HepG2 (cell line): ENCODE results near the gene IFRD1. TPM values are rescaled to one million over a fixed set of nuclear protein-coding genes. Genes with fewer than 3 reads are reported as not detected.

Experiments
- CBX1 ChIP-seq: IDR thresholded peaks from one replicate; pipeline ENCODE4 v1.6.1; 2016; ENCODE audit warnings: antibody characterized with exemption, low read depth
- ESRRA ChIP-seq: sonication (generic); formaldehyde crosslinking; IDR thresholded peaks from 2 replicates; pipeline ENCODE4 v1.5.1; 2020; ENCODE audit warnings: mild to moderate bottlenecking, low read depth, missing genetic modification reagents
- FOXA3 ChIP-seq: IDR thresholded peaks from 2 replicates; pipeline ENCODE4 v1.6.1; 2016; ENCODE audit warnings: missing genetic modification reagents, missing compliant biosample characterization
- GLI4 ChIP-seq: sonication (generic); formaldehyde crosslinking; IDR thresholded peaks from 2 replicates; pipeline ENCODE4 v1.5.1; 2020; ENCODE audit warnings: missing genetic modification reagents, mild to moderate bottlenecking, moderate library complexity, borderline replicate concordance
- HNRNPK ChIP-seq: fragments of 200-400 bp; formaldehyde crosslinking; IDR thresholded peaks from 2 replicates; pipeline ENCODE4 v1.6.1; 2018; ENCODE audit warnings: low read length, low read depth, moderate library complexity, mild to moderate bottlenecking; ENCODE audit not compliant: poor library complexity, severe bottlenecking
- HOXA3 ChIP-seq: sonication (generic); formaldehyde crosslinking; IDR thresholded peaks from 2 replicates; pipeline ENCODE4 v1.5.0; 2020; ENCODE audit warnings: missing genetic modification reagents
- JUNB ChIP-seq: sonication (generic); formaldehyde crosslinking; IDR thresholded peaks from 2 replicates; pipeline ENCODE4 v1.8.0; 2022; ENCODE audit warnings: missing genetic modification reagents, mild to moderate bottlenecking, borderline replicate concordance
- MBD4 ChIP-seq: IDR thresholded peaks from 2 replicates; pipeline ENCODE4 v1.6.1; 2012; ENCODE audit warnings: low read length, inconsistent platforms, borderline replicate concordance
- MBNL3 ChIP-seq: fragments of 250-450 bp; sonication (Bioruptor Pico); conservative IDR thresholded peaks from 2 replicates; pipeline ENCODE4 v1.8.0; 2022; ENCODE audit warnings: mild to moderate bottlenecking, inconsistent platforms
- MEF2D ChIP-seq: sonication (generic); formaldehyde crosslinking; IDR thresholded peaks from 2 replicates; pipeline ENCODE4 v1.5.1; 2020; ENCODE audit warnings: mild to moderate bottlenecking, missing genetic modification reagents
- NONO ChIP-seq, 2 experiments: fragments of 450-650 bp in 1 of 2; sonication (generic) in 1 of 2; formaldehyde crosslinking in 1 of 2; IDR thresholded peaks in 1 of 2; conservative IDR thresholded peaks in 1 of 2; 2 replicates each; pipeline versions ENCODE4 v1.6.1 to v1.8.0; 2017 to 2022; ENCODE audit warnings: mild to moderate bottlenecking in 1 of 2, missing genetic modification reagents in 1 of 2, moderate library complexity in 1 of 2
- POLR2AphosphoS5 ChIP-seq: IDR thresholded peaks from 2 replicates; pipeline ENCODE4 v1.6.1; 2012; ENCODE audit warnings: low read depth, low read length
- RFX3 ChIP-seq: IDR thresholded peaks from 2 replicates; pipeline ENCODE4 v1.6.1; 2016; ENCODE audit warnings: missing biosample characterization, missing genetic modification reagents
- RNF2 ChIP-seq: fragments of 450-650 bp; conservative IDR thresholded peaks from 2 replicates; pipeline ENCODE4 v1.6.1; 2016; ENCODE audit warnings: low read depth
- SMAD1 ChIP-seq: sonication (generic); formaldehyde crosslinking; IDR thresholded peaks from 2 replicates; pipeline ENCODE4 v1.4.0; 2020; ENCODE audit warnings: missing genetic modification reagents, low read depth, mild to moderate bottlenecking, borderline replicate concordance
- SRY ChIP-seq: sonication (generic); formaldehyde crosslinking; IDR thresholded peaks from 2 replicates; pipeline ENCODE4 v1.8.0; 2022; ENCODE audit warnings: mild to moderate bottlenecking, missing genetic modification reagents
- ZFP36L1 ChIP-seq: sonication (generic); formaldehyde crosslinking; IDR thresholded peaks from 2 replicates; pipeline ENCODE4 v1.8.0; 2022; ENCODE audit warnings: mild to moderate bottlenecking, missing genetic modification reagents, moderate library complexity
- ZFP41 ChIP-seq: sonication (generic); formaldehyde crosslinking; IDR thresholded peaks from 2 replicates; pipeline ENCODE4 v1.4.0; 2020; ENCODE audit warnings: mild to moderate bottlenecking, missing genetic modification reagents, borderline replicate concordance
- ZNF225 ChIP-seq: sonication (generic); formaldehyde crosslinking; IDR thresholded peaks from 2 replicates; pipeline ENCODE4 v1.4.0; 2020; ENCODE audit warnings: mild to moderate bottlenecking, missing genetic modification reagents
- ZNF30 ChIP-seq: sonication (generic); formaldehyde crosslinking; IDR thresholded peaks from 2 replicates; pipeline ENCODE4 v1.5.0; 2020; ENCODE audit warnings: mild to moderate bottlenecking, missing genetic modification reagents
- ZNF317 ChIP-seq: sonication (generic); formaldehyde crosslinking; IDR thresholded peaks from 2 replicates; pipeline ENCODE4 v1.5.0; 2020; ENCODE audit warnings: mild to moderate bottlenecking, missing genetic modification reagents
- ZNF543 ChIP-seq: sonication (generic); formaldehyde crosslinking; IDR thresholded peaks from 2 replicates; pipeline ENCODE4 v1.4.0; 2020; ENCODE audit warnings: mild to moderate bottlenecking, missing genetic modification reagents
- ZNF746 ChIP-seq: sonication (generic); formaldehyde crosslinking; IDR thresholded peaks from 2 replicates; pipeline ENCODE4 v1.8.0; 2022; ENCODE audit warnings: mild to moderate bottlenecking, missing genetic modification reagents
- ZNF788 ChIP-seq: sonication (generic); formaldehyde crosslinking; IDR thresholded peaks from 2 replicates; pipeline ENCODE4 v1.5.0; 2020; ENCODE audit warnings: mild to moderate bottlenecking, missing genetic modification reagents, borderline replicate concordance
- polyA plus RNA-seq, 8 experiments: library from polyadenylated mRNA; depleted of rRNA in 3 of 8; stranded (reverse) in 7 of 8; unstranded in 1 of 8; fragments of >200 nt; fragmentation: Illumina TruSeq in 4 of 8; extraction: Trizol in 4 of 8; gene quantifications; 2 replicates each; pipeline versions ENCODE4 v1.2.1 to v1.2.3, GENCODE V29; 2011 to 2016; ENCODE audit warnings: low read depth in 4 of 8, missing spikeins in 1 of 8, mixed read lengths in 1 of 8; ENCODE audit not compliant: insufficient read depth in 1 of 8
- total RNA-seq, 5 experiments: library from RNA; depleted of rRNA; stranded (reverse); fragments of >200 nt; fragmentation: Illumina TruSeq; extraction: Trizol; gene quantifications; 2 replicates each; pipeline ENCODE4 v1.2.3, GENCODE V29; 2016; ENCODE audit warnings: low read depth in 1 of 5
- TF ChIP-seq, protein P1 (sequence below): IDR thresholded peaks from 2 replicates; pipeline ENCODE4 v1.6.1; 2016; ENCODE audit warnings: missing compliant biosample characterization, missing genetic modification reagents, borderline replicate concordance
- TF ChIP-seq, protein P2 (sequence below): sonication (generic); formaldehyde crosslinking; IDR thresholded peaks from 2 replicates; pipeline ENCODE4 v1.5.1; 2020; ENCODE audit warnings: mild to moderate bottlenecking, missing genetic modification reagents, moderate library complexity
- TF ChIP-seq, protein P3 (sequence below): fragments of 450-650 bp; IDR thresholded peaks from 2 replicates; pipeline ENCODE4 v1.6.1; 2017

IFRD1 gene
- total and polyA plus RNA-seq, 2 of the 13 experiments (the other 11 are each of a cell fraction or from before 2014, with no cell fraction given): 50.9 to 55.5 TPM

DNA sequence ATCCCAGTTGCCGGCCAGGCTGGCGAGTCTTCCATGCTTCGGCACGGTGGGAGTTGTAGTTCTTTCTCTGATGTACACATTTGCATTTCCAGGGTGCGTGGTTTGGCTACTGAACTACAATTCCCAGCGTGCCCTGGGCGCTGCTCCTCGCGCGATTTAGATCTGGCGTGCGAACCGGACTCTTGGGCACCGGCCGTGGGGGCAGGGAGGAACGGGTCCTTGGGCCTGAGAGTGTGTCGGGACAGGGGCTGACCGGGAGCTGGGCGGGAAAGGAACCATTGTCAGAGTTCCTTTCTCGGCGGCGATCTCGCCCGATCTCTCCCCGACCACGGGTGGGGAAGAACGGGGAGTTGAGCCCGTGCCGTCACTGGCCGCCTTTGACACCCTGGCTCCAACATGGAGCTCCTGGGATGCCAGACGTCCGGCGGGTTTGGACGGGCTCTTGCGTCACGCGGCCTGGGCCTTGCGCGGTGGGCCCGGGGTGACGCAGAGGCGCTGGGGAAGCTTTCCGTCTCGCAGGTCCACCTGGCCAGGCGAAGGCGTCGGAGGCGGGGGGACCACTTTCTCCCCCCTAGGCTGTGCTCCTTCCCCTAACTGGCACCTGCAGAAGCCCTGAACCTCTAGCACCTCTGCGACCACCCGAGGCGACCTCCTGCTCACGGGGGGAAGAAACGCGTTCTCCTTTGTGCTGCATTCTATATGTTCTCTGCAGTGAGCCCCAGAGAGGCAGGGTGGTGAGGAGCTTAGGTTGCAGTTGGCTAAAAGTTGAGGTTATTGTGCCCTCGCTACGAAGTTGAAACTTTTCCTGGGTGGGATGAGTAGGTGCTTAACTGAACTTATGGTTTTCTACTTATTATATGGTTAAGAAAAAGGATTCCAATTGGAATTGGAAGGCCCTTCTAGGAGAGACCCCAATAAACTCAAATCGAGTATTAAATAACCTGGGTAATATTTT, 824 bp downstream of the IFRD1 start (continued):
- TF ChIP-seq, protein P1, sequence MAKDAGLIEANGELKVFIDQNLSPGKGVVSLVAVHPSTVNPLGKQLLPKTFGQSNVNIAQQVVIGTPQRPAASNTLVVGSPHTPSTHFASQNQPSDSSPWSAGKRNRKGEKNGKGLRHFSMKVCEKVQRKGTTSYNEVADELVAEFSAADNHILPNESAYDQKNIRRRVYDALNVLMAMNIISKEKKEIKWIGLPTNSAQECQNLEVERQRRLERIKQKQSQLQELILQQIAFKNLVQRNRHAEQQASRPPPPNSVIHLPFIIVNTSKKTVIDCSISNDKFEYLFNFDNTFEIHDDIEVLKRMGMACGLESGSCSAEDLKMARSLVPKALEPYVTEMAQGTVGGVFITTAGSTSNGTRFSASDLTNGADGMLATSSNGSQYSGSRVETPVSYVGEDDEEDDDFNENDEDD (CRISPR knock-in tag): peak; percentile 26; the same call in 1 of the 2 replicates
- TF ChIP-seq ZNF746 (no peak), ESRRA (CRISPR knock-in tag) (peak; percentile 39; the same call in 1 of the 2 replicates), MEF2D (CRISPR knock-in tag) (no peak), MBNL3 (CRISPR knock-in tag) (no peak), GLI4 (CRISPR knock-in tag) (peak; percentile 52; the same call in 1 of the 2 replicates), SMAD1 (CRISPR knock-in tag) (peak; percentile 58; the same call in 1 of the 2 replicates), SRY (CRISPR knock-in tag) (peak; percentile 79; the same call in 1 of the 2 replicates), ZFP41 (CRISPR knock-in tag) (peak; percentile 32; the same call in 1 of the 2 replicates), POLR2AphosphoS5 (no peak; the same call in 1 of the 2 replicates), ZNF543 (CRISPR knock-in tag) (no peak), HNRNPK (no peak), JUNB (no peak), ZNF225 (0 out of 2 replicates have a peak, but pooled peaks have one; percentile 31), ZNF788 (peak; percentile 67), RFX3 (CRISPR knock-in tag) (no peak), CBX1 (peak; percentile 58), MBD4 (no peak), ZNF30 (CRISPR knock-in tag) (no peak), RNF2 (no peak), HOXA3 (peak; percentile 94), ZFP36L1 (CRISPR knock-in tag) (no peak), NONO (IDR thresholded peaks at IDR 0.05) (no peak), NONO (CRISPR knock-in tag; conservative IDR thresholded peaks at IDR 0.05) (peak; percentile 87), FOXA3 (0 out of 2 replicates have a peak, but pooled peaks have one; percentile 3), ZNF317 (CRISPR knock-in tag) (peak; percentile 32; the same call in 1 of the 2 replicates)
- TF ChIP-seq, protein P2, sequence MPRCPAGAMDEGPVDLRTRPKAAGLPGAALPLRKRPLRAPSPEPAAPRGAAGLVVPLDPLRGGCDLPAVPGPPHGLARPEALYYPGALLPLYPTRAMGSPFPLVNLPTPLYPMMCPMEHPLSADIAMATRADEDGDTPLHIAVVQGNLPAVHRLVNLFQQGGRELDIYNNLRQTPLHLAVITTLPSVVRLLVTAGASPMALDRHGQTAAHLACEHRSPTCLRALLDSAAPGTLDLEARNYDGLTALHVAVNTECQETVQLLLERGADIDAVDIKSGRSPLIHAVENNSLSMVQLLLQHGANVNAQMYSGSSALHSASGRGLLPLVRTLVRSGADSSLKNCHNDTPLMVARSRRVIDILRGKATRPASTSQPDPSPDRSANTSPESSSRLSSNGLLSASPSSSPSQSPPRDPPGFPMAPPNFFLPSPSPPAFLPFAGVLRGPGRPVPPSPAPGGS: peak; percentile 73; the same call in 1 of the 2 replicates
- TF ChIP-seq, protein P3, sequence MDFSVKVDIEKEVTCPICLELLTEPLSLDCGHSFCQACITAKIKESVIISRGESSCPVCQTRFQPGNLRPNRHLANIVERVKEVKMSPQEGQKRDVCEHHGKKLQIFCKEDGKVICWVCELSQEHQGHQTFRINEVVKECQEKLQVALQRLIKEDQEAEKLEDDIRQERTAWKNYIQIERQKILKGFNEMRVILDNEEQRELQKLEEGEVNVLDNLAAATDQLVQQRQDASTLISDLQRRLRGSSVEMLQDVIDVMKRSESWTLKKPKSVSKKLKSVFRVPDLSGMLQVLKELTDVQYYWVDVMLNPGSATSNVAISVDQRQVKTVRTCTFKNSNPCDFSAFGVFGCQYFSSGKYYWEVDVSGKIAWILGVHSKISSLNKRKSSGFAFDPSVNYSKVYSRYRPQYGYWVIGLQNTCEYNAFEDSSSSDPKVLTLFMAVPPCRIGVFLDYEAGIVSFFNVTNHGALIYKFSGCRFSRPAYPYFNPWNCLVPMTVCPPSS: no peak
